ENCODE results near the gene CCSER2.
A peak's percentile ranks its signal among the peaks of the same experiment; 100 is the strongest.
"Not testable (repeated sequence)": the region's sequence is repeated elsewhere in the genome, so short reads cannot be mapped to it uniquely, and the experiment has no call there.

The CCSER2 gene, protein sequence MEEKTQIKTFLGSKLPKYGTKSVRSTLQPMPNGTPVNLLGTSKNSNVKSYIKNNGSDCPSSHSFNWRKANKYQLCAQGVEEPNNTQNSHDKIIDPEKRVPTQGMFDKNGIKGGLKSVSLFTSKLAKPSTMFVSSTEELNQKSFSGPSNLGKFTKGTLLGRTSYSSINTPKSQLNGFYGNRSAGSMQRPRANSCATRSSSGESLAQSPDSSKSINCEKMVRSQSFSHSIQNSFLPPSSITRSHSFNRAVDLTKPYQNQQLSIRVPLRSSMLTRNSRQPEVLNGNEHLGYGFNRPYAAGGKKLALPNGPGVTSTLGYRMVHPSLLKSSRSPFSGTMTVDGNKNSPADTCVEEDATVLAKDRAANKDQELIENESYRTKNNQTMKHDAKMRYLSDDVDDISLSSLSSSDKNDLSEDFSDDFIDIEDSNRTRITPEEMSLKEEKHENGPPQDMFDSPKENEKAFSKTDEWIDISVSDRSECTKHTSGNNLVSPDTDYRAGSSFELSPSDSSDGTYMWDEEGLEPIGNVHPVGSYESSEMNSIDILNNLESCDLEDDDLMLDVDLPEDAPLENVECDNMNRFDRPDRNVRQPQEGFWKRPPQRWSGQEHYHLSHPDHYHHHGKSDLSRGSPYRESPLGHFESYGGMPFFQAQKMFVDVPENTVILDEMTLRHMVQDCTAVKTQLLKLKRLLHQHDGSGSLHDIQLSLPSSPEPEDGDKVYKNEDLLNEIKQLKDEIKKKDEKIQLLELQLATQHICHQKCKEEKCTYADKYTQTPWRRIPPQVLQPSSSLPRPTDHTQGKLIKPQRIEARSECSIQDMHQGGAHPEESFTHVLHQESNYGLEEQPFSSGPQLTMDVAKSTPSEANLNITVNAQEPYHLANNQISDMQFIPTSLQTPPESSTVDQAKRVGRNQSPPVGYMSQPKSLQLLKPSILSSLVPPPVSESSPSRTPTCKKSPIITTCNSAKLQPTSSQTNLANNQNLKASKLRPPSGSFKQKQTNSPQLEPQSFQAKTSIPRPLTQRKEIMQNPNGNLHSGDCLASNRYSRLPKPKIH

GRCh38 chr10:84328418-84329195, at the start of gene CCSER2:
TSS of gene CCSER2 (plus strand) at chr10:84328589. CDS start at chr10:84371053, 42,464 bp downstream.
- peak; percentile 97 for DNase-seq

DNA sequence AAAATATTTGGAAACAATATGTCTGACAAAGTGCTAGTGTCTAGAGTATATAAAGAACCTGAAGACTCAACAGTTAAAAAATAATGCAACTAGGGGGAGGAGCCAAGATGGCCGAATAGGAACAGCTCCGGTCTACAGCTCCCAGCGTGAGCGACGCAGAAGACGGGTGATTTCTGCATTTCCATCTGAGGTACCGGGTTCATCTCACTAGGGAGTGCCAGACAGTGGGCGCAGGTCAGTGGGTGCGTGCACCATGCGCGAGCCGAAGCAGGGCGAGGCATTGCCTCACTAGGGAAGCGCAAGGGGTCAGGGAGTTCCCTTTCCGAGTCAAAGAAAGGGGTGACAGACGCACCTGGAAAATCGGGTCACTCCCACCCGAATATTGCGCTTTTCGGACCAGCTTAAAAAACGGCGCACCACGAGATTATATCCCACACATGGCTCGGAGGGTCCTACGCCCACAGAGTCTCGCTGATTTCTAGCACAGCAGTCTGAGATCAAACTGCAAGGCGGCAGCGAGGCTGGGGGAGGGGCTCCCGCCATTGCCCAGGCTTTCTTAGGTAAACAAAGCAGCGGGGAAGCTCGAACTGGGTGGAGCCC, 48.4 kb upstream of the CCSER2 start:
- not testable (repeated sequence) for DNase-seq

GRCh38 chr10:84286695-84287094, 41.7 kb upstream of the CCSER2 start:
- DNase-seq: no peak

- no peak for DNase-seq
Observed at GRCh38 chr10:84288151-84288550, 40.2 kb upstream of the CCSER2 start.

- DNase-seq: no peak
Observed at GRCh38 chr10:84289521-84290200, 38.7 kb upstream of the CCSER2 start.

DNA sequence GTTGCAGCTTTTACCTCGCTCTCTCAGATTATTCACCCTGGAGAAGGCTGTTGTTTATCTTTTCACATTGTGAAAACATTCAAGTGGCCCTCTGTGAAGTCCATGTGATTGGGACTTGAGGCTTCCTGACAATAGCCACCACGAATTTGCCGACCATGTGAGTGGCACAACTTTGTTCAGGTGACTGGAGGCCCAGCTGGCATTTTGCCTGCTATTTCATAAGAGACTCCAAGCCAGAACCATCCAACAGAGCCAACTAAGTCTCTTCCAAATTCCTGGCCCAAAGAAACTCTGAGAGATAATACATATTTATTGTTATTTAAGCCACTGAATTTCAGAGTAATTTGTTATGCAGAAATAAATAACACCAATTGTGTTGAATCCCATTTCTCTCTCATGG, 38.2 kb upstream of the CCSER2 start:
- DNase-seq: no peak

GRCh38 chr10:84291384-84291783, 37.0 kb upstream of the CCSER2 start:
- DNase-seq: peak; percentile 75

DNA sequence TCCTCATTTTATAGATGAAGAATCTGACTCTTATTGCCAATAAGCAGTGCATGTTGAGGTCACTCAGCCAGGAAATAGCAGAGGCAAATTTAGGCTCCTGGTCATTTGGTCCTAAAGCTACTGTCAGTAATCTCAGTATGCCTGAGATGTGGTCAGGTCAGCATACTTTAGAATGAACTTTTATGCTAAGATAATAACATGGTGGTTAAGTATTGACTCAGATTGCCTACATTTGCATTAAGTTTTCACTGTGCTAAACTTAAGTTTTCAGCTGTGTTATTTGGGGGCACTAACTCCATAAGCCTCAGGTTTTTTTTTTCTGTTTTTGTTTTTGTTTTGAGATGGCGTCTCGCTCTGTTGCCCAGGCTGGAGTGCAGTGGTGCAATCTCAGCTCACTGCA, 35.9 kb upstream of the CCSER2 start:
- no peak for DNase-seq

DNA sequence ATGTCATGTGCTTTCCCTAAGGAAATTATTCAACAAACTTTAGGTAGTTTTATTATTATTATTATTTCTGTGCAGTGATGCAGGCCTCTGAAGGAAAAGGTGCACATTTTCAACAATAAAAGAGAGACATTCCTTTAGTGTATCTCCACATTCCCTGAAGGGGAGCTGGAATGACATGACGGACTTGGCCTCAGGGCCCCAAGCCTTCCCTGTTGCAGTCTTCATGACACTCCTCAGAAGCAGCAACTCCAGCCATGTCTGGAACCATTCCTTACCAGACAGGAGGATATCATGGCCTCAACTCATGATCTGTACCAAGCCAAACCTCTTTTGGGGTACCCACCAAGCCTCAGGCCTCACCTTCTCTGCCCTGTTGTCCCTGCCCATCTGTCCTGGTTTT, 35.2 kb upstream of the CCSER2 start:
- DNase-seq: no peak

DNA sequence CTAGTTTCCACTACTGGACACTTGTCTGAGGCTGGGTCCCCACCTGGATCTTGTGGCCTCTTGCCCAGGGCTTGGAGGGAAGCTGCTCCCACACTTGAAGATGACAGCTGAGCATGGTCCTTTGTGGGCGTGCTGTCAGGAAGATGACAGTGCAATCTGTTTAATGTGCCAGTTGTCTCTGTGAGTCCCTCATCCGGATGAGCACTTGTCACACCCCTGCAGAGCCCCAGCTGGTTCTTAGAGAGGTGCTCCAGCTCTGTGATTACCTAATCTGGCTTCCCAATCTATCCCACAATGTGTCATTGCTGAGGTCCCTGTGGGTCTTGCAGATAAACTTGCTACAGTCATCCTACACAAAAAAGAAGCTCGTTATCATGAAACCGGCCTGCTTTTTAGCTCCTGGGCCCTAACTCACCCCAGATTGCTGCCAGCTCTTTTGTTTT, 34.8 kb upstream of the CCSER2 start:
- DNase-seq: peak; percentile 91

GRCh38 chr10:84294766-84295447, 33.5 kb upstream of the CCSER2 start:
- DNase-seq: no peak

DNA sequence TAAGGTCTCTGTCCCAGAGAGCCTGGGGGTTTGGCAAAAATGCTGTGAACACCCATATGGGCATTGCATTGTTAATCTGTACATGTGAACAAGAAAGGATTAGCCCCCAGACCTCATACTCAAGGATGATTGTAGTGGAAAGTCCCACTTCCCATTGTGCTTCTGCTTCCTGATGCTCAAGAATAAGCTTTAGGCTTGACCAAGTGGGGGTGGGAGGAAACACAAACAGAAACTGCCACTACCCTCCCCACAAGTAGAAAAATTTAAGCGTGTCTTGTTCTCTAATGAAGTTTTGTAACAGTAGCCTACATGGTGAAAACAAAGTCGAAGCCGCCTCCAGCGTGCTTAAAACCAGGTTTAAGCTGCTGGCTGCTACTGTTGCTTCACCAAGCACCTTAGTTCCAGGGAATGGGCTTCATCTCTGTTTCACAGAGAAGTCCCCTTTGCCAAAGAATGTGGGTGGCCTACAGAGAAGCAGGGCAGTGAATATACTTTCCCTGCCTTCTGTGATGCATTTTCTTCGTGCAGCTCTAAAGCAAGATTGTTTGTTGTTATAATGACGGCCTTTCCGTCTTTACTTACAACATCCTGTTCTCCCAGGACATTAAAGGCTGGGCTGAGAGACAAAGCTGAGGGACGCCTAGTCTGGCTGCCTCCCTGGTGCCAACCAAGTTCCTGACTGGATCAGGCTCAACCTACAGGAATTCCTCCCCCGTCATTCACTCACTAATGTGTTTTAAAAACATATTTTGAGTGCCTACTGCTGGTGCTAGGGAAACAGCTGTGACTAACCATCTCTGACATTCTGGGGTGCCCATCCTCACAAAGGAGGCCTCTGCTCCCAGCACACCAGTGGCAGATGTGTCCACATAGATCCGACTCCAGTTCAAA, 32.1 kb upstream of the CCSER2 start:
- DNase-seq: no peak

DNA sequence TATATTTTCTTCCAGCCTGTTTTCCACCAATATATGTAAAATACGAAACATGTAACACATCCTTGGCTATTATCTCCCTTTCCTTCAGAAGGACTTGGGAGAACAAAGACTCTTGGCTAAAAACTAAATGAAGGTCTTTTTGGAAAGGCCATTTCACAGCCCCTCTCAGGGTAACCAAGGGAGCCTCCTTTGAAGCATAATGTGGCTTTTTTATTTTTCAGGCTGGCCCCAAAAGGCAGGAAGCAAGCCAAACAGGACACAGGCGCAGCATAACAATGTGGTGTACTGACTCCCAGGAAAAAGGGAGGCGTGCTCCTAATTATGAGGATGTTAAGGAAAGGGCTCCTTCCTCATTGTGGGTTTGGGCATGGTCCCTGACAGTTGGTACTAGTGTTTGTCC, 30.3 kb upstream of the CCSER2 start:
- DNase-seq: no peak

GRCh38 chr10:84302223-84302622, 26.2 kb upstream of the CCSER2 start:
- DNase-seq: no peak

GRCh38 chr10:84306751-84307384, 21.5 kb upstream of the CCSER2 start:
- no peak for DNase-seq

GRCh38 chr10:84308021-84308420, 20.4 kb upstream of the CCSER2 start:
- DNase-seq: no peak

GRCh38 chr10:84308481-84309304, 19.7 kb upstream of the CCSER2 start:
- DNase-seq: peak; percentile 81

GRCh38 chr10:84310470-84310869, 17.9 kb upstream of the CCSER2 start:
- DNase-seq: no peak

- DNase-seq: no peak
Observed at GRCh38 chr10:84311576-84311975, 16.8 kb upstream of the CCSER2 start.

Measured in hematopoietic multipotent progenitor cell treated with erythropoietin and hydrocortisone succinate and interleukin-3 and kit ligand, for 6 days (in vitro differentiated cells).